H1 (cell line): ENCODE data around the gene TOMT. TPM values are rescaled to one million over a fixed set of nuclear protein-coding genes. Genes with fewer than 3 reads are reported as not detected.

Source experiments
- CTCF ChIA-PET: fragments of 300-600 bp; sonication (Branson Sonifier 250); formaldehyde crosslinking; loops from one replicate; lab custom pipeline; 2021; ENCODE audit not compliant: partially characterized antibody; lab: Charles Lee
- POLR2A ChIA-PET: fragments of 300-600 bp; sonication (Branson Sonifier 250); formaldehyde crosslinking; loops from one replicate; lab custom pipeline; 2021; ENCODE audit warnings: inconsistent platforms; ENCODE audit not compliant: partially characterized antibody; lab: Charles Lee
- DNase-seq, 2 experiments: peaks; one replicate each; pipeline versions ENCODE4 v3.0.0 to v3.0.0-alpha.2; 2010 to 2022; ENCODE audit warnings: low spot score in 2 of 2, low read depth in 1 of 2, mixed read lengths in 1 of 2
- FAIRE-seq: peaks from 2 replicates; lab custom pipeline; 2011; peaks lifted over from hg19 to GRCh38; lab: Jason Lieb, UNC
- H2AFZ ChIP-seq: 2 replicates; pipeline ENCODE4 v1.8.1; 2012; ENCODE audit warnings: low read length, inconsistent platforms
- H2AK5ac ChIP-seq: 2 replicates; pipeline ENCODE4 v1.6.1; 2013; ENCODE audit warnings: low read depth, low read length
- H2BK120ac ChIP-seq: replicated peaks from 2 replicates; pipeline ENCODE3; 2013; ENCODE audit warnings: low read depth, low read length, inconsistent platforms
- H2BK12ac ChIP-seq: 2 replicates; pipeline ENCODE4 v1.6.1; 2013; ENCODE audit warnings: low read depth, low read length
- H2BK15ac ChIP-seq: 2 replicates; pipeline ENCODE4 v1.6.1; 2013; ENCODE audit warnings: low read length
- H2BK20ac ChIP-seq: 2 replicates; pipeline ENCODE4 v1.6.1; 2013; ENCODE audit warnings: low read length
- H2BK5ac ChIP-seq: 2 replicates; pipeline ENCODE4 v1.6.1; 2013; ENCODE audit warnings: low read depth, low read length
- H3K14ac ChIP-seq: 2 replicates; pipeline ENCODE4 v1.6.1; 2013; ENCODE audit warnings: inconsistent platforms; ENCODE audit not compliant: insufficient read length
- H3K18ac ChIP-seq: 2 replicates; pipeline ENCODE4 v1.6.1; 2013; ENCODE audit warnings: low read length; ENCODE audit errors: extremely low read depth
- H3K23ac ChIP-seq: 2 replicates; pipeline ENCODE4 v1.6.1; 2013; ENCODE audit warnings: inconsistent platforms; ENCODE audit not compliant: insufficient read length
- H3K23me2 ChIP-seq: 2 replicates; pipeline ENCODE4 v1.6.1; 2013; ENCODE audit warnings: low read depth, low read length
- H3K27ac ChIP-seq: 2 replicates; pipeline ENCODE4 v1.6.1; 2011; ENCODE audit warnings: low read depth, low read length, inconsistent platforms
- H3K27me3 ChIP-seq, 4 experiments: replicated peaks in 1 of 4; 1 replicate in 1 of 4; 2 replicates in 3 of 4; pipeline versions ENCODE4 v1.6.1 to v1.8.1; 2011 to 2013; ENCODE audit warnings: low read length in 3 of 4, mild to moderate bottlenecking in 3 of 4, inconsistent platforms in 2 of 4, mixed read lengths in 2 of 4, moderate library complexity in 1 of 4; ENCODE audit not compliant: control insufficient read depth in 3 of 4, insufficient read depth in 3 of 4; ENCODE audit errors: extremely low read depth in 1 of 4
- H3K36me3 ChIP-seq, 4 experiments: 2 replicates each; pipeline versions ENCODE4 v1.6.1 to v1.8.1; 2011 to 2013; ENCODE audit warnings: mild to moderate bottlenecking in 4 of 4, low read length in 3 of 4, moderate library complexity in 2 of 4, control low read depth in 1 of 4, inconsistent platforms in 1 of 4; ENCODE audit not compliant: insufficient read depth in 4 of 4, control insufficient read depth in 2 of 4
- H3K4ac ChIP-seq: replicated peaks from 2 replicates; pipeline ENCODE3; 2013; ENCODE audit warnings: low read length, low read depth, mixed read lengths, inconsistent platforms; ENCODE audit not compliant: insufficient read length
- H3K4me1 ChIP-seq, 4 experiments: replicated peaks in 1 of 4; 1 replicate in 1 of 4; 2 replicates in 3 of 4; pipeline versions ENCODE4 v1.6.1 to v1.8.1; 2011 to 2013; ENCODE audit warnings: low read length in 3 of 4, inconsistent platforms in 2 of 4, mixed read lengths in 1 of 4; ENCODE audit not compliant: insufficient read depth in 4 of 4, control insufficient read depth in 3 of 4
- H3K4me2 ChIP-seq, 2 experiments: 2 replicates each; pipeline versions ENCODE4 v1.6.1 to v1.8.1; 2011 to 2013; ENCODE audit warnings: low read depth in 2 of 2, low read length in 2 of 2, control low read depth in 1 of 2, inconsistent platforms in 1 of 2, mild to moderate bottlenecking in 1 of 2; ENCODE audit not compliant: insufficient read depth in 1 of 2
- H3K4me3 ChIP-seq, 4 experiments: fragments of 200-600, 300-600 bp in 1 of 4; sonication (generic), shearing (Covaris generic), sonication (Bioruptor Twin) in 1 of 4; 2 replicates each; pipeline versions ENCODE4 v1.5.1 to v1.8.1; 2011 to 2016; ENCODE audit warnings: low read length in 4 of 4, low read depth in 3 of 4, control low read depth in 2 of 4, inconsistent platforms in 2 of 4, mild to moderate bottlenecking in 2 of 4, mixed read lengths in 1 of 4, moderate library complexity in 1 of 4; ENCODE audit not compliant: insufficient read depth in 2 of 4; ENCODE audit errors: extremely low read depth in 1 of 4
- H3K56ac ChIP-seq: replicated peaks from 2 replicates; pipeline ENCODE3; 2013; ENCODE audit warnings: low read depth, mild to moderate bottlenecking, mixed read lengths, low read length, inconsistent platforms; ENCODE audit not compliant: insufficient read length
- H3K79me1 ChIP-seq: 2 replicates; pipeline ENCODE4 v1.6.1; 2013; ENCODE audit warnings: low read depth, low read length, control low read depth
- H3K79me2 ChIP-seq, 2 experiments: 2 replicates each; pipeline versions ENCODE4 v1.6.1 to v1.8.1; 2012 to 2013; ENCODE audit warnings: low read length in 2 of 2, mild to moderate bottlenecking in 2 of 2, inconsistent platforms in 1 of 2; ENCODE audit not compliant: insufficient read depth in 2 of 2, control insufficient read depth in 1 of 2
- H3K9ac ChIP-seq, 4 experiments: replicated peaks in 1 of 4; 1 replicate in 1 of 4; 2 replicates in 3 of 4; pipeline versions ENCODE4 v1.6.1 to v1.8.1; 2011 to 2013; ENCODE audit warnings: low read depth in 3 of 4, low read length in 3 of 4, control low read depth in 2 of 4, mild to moderate bottlenecking in 2 of 4, moderate library complexity in 2 of 4, inconsistent platforms in 1 of 4; ENCODE audit errors: extremely low read depth in 1 of 4
- H3K9me3 ChIP-seq, 2 experiments: 2 replicates each; pipeline versions ENCODE4 v1.6.1 to v1.8.1; 2012 to 2013; ENCODE audit warnings: mild to moderate bottlenecking in 2 of 2, moderate library complexity in 2 of 2, control low read depth in 1 of 2, inconsistent platforms in 1 of 2, low read depth in 1 of 2, low read length in 1 of 2, mixed read lengths in 1 of 2; ENCODE audit not compliant: insufficient read depth in 2 of 2
- H4K20me1 ChIP-seq, 2 experiments: replicated peaks in 1 of 2; 2 replicates each; pipeline versions ENCODE3 to v1.8.1; 2011 to 2013; ENCODE audit warnings: inconsistent platforms in 2 of 2, low read length in 2 of 2, mild to moderate bottlenecking in 1 of 2; ENCODE audit not compliant: insufficient read depth in 2 of 2, control insufficient read depth in 1 of 2
- H4K5ac ChIP-seq: 2 replicates; pipeline ENCODE4 v1.6.1; 2013; ENCODE audit warnings: low read length, low read depth, mixed read lengths, inconsistent platforms; ENCODE audit not compliant: insufficient read length
- H4K8ac ChIP-seq: 2 replicates; pipeline ENCODE4 v1.8.0; 2013; ENCODE audit warnings: mild to moderate bottlenecking, moderate library complexity, low read length, inconsistent platforms; ENCODE audit not compliant: insufficient read depth; ENCODE audit errors: extremely low read depth
- H4K91ac ChIP-seq: replicated peaks from 2 replicates; pipeline ENCODE3; 2013; ENCODE audit warnings: low read length, mixed read lengths, inconsistent platforms; ENCODE audit not compliant: insufficient read length
- HDAC2 ChIP-seq, 2 experiments: fragments of 300-600 bp in 1 of 2; sonication (generic) in 1 of 2; IDR thresholded peaks; 2 replicates each; pipeline ENCODE4 v1.6.1; 2011 to 2012; ENCODE audit warnings: low read depth in 2 of 2, low read length in 2 of 2, mild to moderate bottlenecking in 2 of 2, moderate library complexity in 2 of 2, borderline replicate concordance in 1 of 2, inconsistent platforms in 1 of 2
- SIN3A ChIP-seq, 2 experiments: IDR thresholded peaks in 1 of 2; conservative IDR thresholded peaks in 1 of 2; 2 replicates each; pipeline ENCODE4 v1.6.1; 2011 to 2012; ENCODE audit warnings: low read length in 2 of 2, improper control_type of control experiment in 1 of 2, low read depth in 1 of 2, mild to moderate bottlenecking in 1 of 2
- WGBS, 2 experiments: shearing (Covaris generic) in 1 of 2; methylation state at CpG; one replicate each; pipeline versions ENCODE4 v1.1.6 to v1.1.7; 2013 to 2015; ENCODE audit warnings: low lambda C conversion rate in 2 of 2, mixed read lengths in 2 of 2, inconsistent platforms in 1 of 2, low coverage in 1 of 2, missing lambda C conversion rate in 1 of 2; ENCODE audit not compliant: insufficient replicate concordance in 2 of 2, insufficient coverage in 1 of 2, insufficient read length in 1 of 2; ENCODE audit errors: extremely low coverage in 1 of 2, missing lambda C conversion rate in 1 of 2; 5-methylcytosine and 5-hydroxymethylcytosine counted together
- polyA plus RNA-seq, 7 experiments: library from polyadenylated mRNA; depleted of rRNA in 3 of 7; stranded (reverse) in 5 of 7; unstranded in 2 of 7; fragments of >200 nt in 5 of 7; fragments of 200-250 nt in 2 of 7; gene quantifications; 1 replicate in 5 of 7; 2 replicates in 1 of 7; 4 replicates in 1 of 7; pipeline versions ENCODE4 v1.2.1 to v1.2.3, GENCODE V29; 2011 to 2013; ENCODE audit warnings: missing spikeins in 2 of 7, mixed read lengths in 2 of 7
- total RNA-seq: library from RNA; stranded (reverse); fragmentation: NEBNext Ultra II Directional; extraction: Animal tissue kit (Norgen Biotek cat#: 25700); gene quantifications from 2 replicates; pipeline ENCODE4 v1.2.1, GENCODE V29; 2021

TOMT gene
- total and polyA plus RNA-seq, 2 of the 8 experiments (the other 6 are each of a cell fraction or from before 2014, with no cell fraction given): 0.11 TPM; not detected in 1

GRCh38 chr11:72098741-72099140 is 7.0 kb upstream of the TOMT start:
- no peak overlapping the region for H3K27ac ChIP-seq

More at GRCh38 chr11:72098741-72099140, 7.0 kb upstream of the TOMT start:
- no peak overlapping the region for H4K5ac ChIP-seq
- H3K79me1 ChIP-seq: peaks cover 13% of the 10 kb centered on the region
- H3K79me2 ChIP-seq: peaks cover 10 to 34% of the 10 kb centered on the region in 2 experiments
- no peak overlapping the region for H2AFZ ChIP-seq
- H2AK5ac ChIP-seq: no peak overlapping the region
- H4K8ac ChIP-seq: no peak overlapping the region
- POLR2A ChIA-PET: interaction anchor here (1.2 to 14.4 kb wide), 8 partner anchors 5 to 73 kb away, joined by 4 to 144 read pairs (median 6); partner anchors contain the start of genes LAMTOR1, LRRC51 and TOMT
- CTCF ChIA-PET: interaction anchor here (1.5 to 14.0 kb wide), 5 partner anchors 8 to 140 kb away, joined by 4 to 423 read pairs (median 22); no protein-coding TSS in a partner anchor
- H3K4me3 ChIP-seq: no peak overlapping the region
- peaks cover 6% of the 10 kb centered on the region for H3K23me2 ChIP-seq
- no peak overlapping the region for H2BK120ac ChIP-seq
- no peak overlapping the region for H3K18ac ChIP-seq
- H3K14ac ChIP-seq: no peak overlapping the region
- no peak overlapping the region for H3K4ac ChIP-seq
- no peak overlapping the region for H3K56ac ChIP-seq
- no peak overlapping the region for H3K23ac ChIP-seq
- no peak overlapping the region for H2BK5ac ChIP-seq
- peaks cover 3 to 12% (median 4%) of the 10 kb centered on the region in 4 experiments; a peak in 6 of 7 replicates for H3K4me1 ChIP-seq
- peaks cover 2 to 16% of the 10 kb centered on the region in 2 experiments for H4K20me1 ChIP-seq
- no peak overlapping the region for H2BK20ac ChIP-seq
- H3K9ac ChIP-seq: no peak overlapping the region
- FAIRE-seq (no peak), DNase-seq (no peak)
- H3K27me3 ChIP-seq: no peaks in the 10 kb centered on the region
- no peak overlapping the region for H3K4me2 ChIP-seq
- no peak for TF ChIP-seq HDAC2 (IDR thresholded peaks at IDR 0.05; ENCODE audit: borderline replicate concordance in 1 of 2, low read depth in 2 of 2, low read length in 2 of 2)
- no peak for TF ChIP-seq SIN3A (conservative IDR thresholded peaks at IDR 0.05 in 1 of 2, IDR thresholded peaks at IDR 0.05 in 1 of 2; ENCODE audit: low read depth in 1 of 2, low read length in 2 of 2)
- H2BK15ac ChIP-seq: no peak overlapping the region
- WGBS, 2 experiments: 92% methylated on average over 3 of the region's 3 CpGs; no CpG with 5 or more reads in 1 of the 2 experiments
- H3K9me3 ChIP-seq: no peaks in the 10 kb centered on the region
- peaks cover 22 to 41% (median 32%) of the 10 kb centered on the region in 4 experiments for H3K36me3 ChIP-seq
- H2BK12ac ChIP-seq: no peak overlapping the region
- no peak overlapping the region for H4K91ac ChIP-seq
